IPS DF 19.7 (cell line): Measurements from ENCODE around the gene NRP1.

Experiments used
- DNase-seq: peaks from one replicate; pipeline ENCODE4 v3.0.0-alpha.2; 2013; ENCODE audit warnings: low read depth, low spot score

The NRP1 gene

DNA sequence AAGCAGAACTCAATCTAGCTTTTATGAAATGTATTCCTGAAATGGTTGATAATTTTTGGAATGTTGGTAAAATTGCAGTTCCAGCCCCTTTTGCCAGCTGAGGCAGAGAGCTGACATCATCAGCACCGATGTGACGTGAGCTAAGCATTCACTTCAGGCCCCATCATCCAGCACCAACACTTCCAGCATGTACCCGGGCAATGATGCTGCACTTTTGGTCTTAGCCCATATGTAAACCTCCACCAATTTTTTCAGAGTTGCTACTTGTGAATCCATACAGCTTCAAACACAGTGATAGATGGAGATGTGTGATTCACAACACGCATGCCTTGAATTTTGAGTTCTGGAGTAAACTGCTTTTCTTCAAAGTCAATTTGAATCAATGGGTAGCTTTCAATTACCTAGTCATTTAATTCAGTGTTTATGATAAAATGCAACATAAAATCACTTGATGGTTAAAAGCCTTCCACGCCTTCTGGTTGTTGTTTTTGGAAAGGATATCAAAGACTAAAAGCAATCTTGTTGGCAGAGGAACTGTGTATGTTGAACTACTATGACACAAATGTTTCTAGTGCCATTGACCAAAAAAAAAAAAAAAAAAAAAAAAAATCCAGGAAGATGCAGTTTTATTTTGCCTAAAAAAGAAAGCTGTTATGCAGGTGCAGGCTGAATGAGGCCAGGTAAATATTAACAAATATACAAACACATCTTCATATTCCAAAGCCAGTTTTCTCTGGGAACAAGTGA is 73.9 kb downstream of the NRP1 start:
- DNase-seq, result no peak

DNA sequence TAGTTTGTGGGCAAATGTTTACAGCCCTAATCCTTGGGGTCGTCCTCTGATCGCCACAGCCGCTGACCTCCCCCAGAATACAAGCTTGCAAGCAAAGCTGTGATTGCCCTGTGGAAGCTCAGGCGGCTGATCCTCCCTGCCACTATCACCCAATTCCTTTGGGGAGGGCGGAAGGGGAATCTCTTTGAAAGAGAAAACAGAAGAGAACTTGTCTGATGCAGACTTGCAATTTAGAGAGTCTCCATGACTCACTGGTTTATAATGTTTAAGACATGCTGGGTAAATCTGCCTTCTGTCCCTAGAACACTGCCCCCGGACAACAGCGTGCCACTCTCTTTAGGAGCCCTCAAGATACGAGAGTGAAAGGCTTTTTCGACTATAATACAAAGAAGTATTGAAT is 75.5 kb downstream of the NRP1 start:
- no peak for DNase-seq

DNA sequence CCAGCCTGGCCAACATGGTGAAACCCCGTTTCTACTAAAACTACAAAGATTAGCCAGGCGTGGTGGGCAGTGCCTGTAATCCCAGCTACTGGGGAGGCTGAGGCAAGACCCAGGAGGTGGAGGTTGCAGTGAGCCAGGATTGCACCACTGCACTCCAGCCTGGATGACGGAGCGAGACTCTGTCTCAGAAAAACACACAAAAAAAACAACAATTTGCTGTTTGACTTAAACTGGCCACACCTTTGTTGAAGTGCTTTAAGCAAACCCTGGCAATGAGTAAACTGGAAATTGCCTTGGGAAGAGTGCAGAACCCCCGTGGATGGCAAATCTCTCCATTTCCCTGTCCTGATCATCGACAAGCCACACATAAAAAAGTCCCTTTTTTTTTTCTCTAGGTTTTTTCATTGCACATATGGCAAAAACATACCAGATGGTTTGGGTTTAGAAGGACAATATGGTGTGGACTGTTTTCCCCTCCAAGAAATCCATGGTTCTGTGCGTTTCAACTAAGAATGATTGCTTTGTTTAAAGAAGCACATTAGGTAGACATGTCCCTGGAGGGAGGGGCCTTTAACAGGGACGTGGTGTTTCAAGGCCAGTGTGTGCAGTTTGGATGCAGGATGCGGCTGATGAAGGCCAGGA is 76.9 kb downstream of the NRP1 start:
- DNase-seq, result no peak

DNA sequence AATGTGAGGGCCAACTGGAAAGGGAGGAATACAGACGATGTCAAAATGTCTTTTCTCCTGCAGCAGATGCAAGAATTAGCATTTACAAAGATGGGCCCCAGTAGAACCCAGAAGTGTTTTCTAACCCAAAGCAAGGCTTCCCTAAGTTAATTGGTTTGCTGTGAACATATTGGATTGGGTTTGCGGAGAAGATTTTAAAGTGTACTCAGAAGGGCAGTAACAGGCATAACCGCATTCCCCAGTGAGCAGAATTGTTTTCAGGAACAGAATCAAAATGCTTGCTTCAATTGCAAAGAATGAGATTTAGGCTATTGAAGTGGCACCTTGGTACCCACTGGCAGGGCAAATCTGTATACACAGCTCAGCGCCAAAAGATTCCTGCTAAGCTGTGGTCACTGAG is 78.0 kb downstream of the NRP1 start:
- no peak for DNase-seq

DNA sequence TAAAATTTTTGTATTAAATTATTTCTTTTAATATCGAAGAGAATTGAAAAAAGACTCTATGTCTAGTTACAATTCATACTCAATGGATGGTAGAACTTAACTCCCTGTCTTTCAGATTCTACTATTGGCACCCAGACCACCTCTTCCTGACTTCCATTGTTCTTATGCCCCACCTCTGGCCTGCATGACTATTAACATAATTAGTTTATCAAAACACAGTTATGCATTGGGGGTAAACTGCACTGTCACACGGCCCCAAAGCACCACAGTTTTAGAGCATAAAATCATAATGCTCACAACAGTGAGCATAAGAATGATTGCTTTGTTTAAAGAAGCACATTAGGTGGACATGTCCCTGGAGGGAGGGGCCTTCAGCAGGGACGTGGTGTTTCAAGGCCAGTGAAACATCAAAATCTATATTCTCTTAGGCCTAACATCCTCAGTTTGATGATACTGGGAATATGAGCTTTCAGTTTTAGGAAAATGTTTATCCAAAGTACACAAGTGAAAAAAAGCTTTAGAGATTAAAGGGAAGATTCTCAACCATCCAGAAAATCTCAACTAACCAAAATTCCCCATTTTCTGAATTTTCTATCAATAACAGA is 79.8 kb downstream of the NRP1 start:
- DNase-seq, result no peak

DNA sequence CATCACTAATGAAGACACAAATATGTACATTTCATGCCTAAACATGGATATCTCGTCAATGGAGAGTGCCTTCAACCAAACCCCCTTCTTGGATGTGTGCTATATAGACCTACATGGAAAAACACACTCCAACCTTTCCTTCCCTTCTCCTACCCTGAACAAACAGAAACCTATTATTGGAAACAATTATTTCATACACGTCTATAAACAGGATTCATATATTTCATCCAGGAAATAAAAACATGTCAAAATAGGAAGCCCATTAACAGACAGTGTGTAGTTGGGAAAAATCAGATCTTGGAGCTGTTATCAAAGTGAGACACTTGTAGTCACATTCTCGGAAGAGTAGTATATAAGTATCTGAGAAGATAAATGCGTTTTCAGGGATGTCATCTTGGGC is 81.1 kb downstream of the NRP1 start:
- no peak for DNase-seq

DNA sequence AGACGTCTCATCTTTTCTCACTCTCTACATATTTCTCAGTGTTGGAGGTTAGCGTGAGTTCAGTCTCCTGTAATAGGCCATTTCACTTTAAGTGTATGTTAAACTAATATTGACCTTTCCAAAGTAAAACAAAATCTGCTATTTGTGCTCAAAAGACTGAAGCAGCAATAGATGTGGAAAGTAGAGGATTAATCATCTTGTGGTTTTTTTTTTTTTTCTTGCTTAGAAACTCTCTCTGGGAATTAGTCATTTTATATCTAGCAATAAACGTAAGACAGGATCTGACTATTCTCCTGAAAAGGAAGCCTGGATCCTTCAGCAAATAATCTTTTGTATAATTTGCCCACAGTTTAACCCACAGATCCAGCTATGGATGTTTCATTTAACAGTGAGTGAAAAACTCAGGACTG is 81.7 kb downstream of the NRP1 start:
- DNase-seq, result no peak

DNA sequence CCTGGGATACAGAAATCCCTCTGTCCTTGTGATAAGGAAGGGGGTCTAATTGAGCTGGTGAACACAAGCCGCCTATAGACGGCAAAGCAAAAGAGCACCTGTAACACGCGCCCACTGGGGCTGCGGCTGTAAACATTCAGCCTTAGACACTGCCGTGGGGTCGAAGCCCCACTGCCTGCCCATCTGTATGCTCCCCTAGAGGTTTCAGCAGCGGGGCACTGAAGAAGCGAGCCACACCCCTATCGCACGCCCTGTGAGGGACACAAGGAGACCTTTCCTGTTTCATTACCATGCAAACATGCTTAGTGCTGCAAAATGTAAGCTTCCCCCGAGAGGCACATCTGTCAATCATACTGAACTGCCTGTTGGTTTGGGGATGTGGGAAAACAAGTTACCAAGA is 82.1 kb downstream of the NRP1 start:
- no peak for DNase-seq

DNA sequence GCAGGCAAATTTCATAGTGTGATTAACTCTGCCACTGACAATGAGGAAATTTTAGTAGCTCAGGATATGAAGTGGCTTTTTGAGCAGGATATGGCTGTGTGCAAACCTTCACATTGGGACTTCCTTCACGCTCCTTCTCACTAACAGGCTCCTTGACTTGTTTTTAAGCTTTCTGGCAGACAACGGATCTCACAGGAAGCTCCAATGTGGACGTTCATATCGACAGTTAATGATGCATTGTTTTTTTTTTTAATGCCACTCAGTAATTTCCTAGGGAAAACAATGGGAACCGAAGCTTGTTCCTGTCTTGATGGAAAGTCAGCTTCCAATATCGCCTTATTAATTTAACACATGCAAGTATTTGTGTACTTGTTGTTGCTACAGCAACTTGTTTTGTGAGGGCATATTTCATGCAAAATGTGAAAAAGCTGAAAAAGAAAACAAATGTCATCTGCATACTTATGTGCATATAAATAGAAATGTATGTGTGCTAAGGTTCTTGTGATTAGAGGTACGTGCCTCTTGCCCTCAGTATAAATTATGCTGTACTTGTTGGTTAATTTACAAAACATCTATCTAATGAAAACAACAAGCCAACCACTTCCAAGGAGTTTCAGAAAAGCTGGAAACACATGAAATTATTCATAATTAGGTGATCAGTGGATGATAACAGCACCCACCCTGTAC is 84.7 kb downstream of the NRP1 start:
- no peak for DNase-seq

DNA sequence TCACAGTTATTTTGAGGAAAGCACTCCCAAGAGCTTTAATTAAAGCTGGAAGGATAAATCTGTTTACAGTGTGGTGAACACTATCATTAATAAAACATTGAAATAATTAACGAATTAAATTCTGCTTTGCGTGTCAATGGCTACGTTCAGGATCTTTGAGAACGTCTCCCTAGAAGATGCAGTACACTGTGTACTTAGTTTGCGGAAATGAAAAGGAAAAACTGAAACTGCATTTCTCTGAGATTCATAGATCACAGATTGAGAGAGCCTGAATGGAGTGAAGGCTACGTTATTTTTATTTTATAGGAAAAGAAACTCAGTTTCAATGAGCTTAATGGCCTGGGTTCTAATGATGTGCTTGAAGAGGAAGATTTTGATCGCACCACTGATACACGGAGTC is 85.3 kb downstream of the NRP1 start:
- DNase-seq, result no peak

DNA sequence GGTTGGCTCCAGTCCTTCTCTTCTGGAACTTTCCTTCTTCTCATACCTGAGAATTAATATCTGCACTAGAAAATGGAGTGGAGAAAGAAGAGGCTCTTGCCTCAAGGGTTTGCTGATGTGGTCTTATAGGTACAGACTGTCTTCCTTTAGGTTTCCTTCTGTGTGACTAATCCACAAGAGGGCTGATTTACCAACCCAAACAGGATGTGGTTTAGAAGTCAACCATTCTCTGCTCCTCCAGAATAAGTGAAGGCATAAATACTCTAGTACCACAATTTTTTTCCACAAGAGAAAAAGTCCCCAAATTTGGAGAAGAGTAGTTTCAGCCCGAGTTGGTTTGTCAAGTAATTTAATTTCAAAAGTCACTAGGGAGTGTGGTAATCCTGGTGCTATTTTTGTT is 85.8 kb downstream of the NRP1 start:
- no peak for DNase-seq

DNA sequence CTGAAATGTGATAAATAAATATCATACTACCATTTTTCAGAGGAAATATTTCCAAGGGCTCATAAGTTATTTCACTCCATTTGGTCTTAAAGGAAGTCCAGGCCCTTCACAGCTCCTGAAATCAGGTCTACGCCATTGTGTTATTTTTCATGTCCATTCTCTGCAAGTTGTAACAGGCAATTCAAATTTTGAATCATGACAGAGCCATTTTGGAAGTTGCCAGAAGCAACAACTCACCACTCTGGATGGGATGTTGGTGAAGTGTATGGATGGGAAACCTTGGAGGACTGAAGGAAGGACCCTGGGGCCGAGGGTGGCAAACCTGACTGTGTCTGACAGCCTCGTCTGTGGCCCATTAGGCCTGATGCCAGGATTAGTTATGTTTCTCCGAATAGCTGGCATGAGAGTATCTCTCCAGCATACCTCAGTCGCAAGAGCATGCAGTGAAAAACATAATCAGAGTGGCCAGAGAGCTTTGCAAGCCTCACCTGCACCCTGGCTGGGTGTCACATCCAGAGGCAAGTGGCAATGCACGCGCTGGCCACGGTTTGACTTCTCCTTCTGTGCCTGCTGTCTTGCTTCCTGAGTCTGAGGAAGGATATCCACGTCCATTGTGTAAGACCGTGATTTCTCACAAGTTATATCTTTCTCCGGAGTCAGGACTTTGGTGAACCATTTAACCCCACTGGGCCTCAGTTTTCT is 87.1 kb downstream of the NRP1 start:
- no peak for DNase-seq

DNA sequence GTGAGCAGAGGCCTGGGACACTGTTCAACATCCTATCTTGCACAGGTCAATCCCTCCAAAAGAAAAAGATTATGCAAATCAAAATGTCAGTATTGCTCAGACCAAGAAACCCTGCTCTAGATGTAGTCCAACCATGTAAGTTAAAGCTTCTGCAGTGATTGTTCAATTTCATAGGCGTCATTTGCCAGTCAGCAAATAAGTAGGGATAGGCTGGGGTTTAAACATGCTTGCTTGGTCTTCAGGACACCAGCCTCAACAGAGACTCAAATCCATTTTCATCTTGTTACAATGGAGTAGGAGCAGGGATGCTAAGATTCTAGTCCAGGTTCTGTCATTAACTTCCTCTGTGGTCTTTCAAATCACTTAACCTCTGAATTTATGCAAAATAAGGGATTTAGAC is 89.1 kb downstream of the NRP1 start:
- no peak for DNase-seq

DNA sequence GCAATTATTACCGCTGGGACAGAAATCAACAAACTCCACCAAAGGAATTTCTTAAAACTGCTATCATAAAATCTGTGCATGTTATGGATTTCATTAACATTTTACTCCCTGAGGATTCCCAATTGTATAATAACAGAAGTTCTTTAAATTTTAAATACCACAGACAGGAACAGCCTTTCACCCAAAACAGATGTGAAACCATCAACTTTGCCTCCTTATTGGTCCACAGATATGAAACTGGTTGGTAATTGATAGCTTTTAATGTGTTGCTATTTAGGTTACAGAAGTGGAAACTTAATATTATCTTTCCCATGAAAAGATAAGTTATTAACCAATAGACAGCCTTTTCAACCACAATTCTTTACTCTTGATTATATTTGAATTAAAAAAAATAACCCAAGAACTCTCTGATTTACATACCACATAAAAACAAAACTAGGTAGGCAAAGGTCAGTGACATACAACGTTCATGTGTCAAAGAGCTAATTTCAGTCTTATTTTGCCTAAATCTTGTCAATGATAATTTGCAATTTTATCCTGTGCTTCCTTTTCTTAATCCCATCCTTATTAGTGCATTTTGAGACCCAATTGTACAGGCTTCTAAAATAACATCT is 90.0 kb downstream of the NRP1 start:
- DNase-seq, result no peak

DNA sequence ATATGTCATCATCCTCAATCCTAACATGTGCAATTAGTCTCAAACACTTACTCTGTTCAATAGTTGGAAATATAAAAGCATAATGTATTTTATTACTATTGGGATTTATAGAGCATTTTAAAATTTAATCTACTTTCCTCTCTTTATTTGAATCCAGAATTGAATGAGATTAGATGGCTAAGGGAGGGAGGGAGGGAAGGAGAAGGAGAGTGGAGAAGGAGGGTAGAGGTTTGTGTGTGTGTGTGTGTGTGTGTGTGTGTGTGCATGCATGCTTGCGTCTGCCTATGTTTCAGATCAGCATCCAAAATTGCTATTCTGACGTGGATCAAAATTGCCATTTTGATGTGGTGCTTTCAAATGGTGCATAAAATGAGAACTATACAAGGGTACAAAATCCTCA is 90.8 kb downstream of the NRP1 start:
- DNase-seq, result no peak

DNA sequence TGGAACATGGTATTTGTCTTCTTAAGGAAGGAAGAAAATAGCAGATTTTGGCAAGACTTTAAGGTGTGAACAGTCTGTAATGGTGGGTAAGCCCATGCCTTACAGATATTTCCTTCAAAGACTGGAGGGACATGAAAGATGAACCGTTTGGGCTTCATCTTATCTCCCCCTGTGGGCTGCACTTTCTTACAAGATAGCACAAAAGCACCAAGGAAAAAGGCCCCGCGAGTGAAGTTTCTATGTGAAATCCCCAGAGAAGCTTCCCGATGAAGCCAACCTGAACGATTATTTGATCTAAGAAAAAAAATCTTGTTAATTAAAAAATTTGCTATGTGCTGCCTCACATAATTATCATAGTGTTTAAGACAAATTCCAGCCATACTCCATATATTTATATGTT is 91.5 kb downstream of the NRP1 start:
- no peak for DNase-seq

DNA sequence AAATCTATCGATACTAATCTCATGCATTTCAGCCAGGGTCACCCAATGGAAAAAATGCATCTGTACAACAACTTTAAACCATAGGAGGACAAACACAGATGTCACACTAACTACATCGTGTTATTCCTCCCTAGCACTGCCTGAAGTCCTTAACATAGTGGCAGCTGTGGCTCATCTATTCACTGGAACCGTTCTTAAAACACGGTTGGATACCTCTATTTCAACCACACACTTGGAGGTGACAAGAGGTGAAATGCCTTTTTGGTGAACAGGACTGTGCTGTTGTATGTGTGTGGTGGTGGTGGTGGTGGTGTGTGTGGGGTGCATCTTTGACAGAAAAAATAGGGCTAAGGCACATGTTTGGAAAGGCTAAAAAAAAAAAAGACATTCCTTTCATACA is 93.1 kb downstream of the NRP1 start:
- no peak for DNase-seq

DNA sequence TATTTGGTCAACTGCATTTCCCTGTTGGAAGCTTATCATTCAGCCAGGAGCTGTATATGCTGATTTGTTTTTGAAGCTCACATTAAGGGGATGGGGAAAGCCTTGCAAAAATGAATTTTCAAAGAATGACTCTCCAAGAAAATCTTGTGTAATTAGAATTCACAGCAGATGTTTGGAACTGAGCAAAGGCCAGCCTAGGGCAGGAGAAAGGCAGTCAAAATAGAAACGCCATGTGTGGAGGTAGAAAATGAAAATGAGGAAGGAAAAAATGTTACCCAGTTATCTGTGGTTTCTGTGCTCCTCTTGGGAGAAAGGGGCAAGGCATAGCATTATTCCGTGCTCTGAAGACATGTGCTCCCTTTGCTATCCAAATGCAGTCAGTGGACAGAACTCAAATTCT is 93.5 kb downstream of the NRP1 start:
- no peak for DNase-seq

DNA sequence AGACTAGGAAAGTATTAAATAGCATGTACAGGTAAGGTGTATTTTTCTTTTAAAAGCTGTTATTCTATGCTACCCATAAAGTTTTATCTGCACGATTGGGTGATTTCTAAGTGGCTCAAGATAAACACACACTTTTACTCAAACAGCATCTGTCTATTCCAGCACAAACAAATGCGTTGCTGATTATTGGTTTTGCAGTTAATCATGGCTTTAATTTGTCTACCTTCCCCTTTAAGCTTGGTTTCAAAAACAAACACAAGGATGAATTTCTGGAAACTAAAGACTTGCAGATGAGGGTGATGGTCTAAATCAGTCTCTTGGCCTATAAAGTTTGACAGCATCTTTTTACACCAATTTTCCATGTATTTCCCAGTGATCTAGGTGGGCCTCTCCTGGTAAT is 94.2 kb downstream of the NRP1 start:
- no peak for DNase-seq

DNA sequence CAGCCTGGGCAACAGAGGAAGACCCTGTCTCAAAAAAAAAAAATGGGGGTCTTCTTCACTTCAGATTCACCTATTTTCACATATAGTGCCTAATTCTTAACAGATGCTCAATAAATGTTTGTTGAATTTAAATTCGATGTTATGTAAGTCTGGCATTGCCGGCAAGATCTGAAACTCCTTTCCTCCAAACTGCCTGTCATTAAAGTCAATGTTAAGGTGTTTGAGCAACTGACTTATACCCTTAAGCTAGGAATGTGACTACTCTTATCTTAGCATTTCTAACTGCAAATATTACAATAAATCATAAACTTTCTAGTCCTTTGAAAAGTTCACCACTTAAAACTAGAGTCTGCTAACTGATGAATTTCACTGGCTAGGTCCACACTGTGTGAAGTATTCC is 95.2 kb downstream of the NRP1 start:
- DNase-seq, result no peak

DNA sequence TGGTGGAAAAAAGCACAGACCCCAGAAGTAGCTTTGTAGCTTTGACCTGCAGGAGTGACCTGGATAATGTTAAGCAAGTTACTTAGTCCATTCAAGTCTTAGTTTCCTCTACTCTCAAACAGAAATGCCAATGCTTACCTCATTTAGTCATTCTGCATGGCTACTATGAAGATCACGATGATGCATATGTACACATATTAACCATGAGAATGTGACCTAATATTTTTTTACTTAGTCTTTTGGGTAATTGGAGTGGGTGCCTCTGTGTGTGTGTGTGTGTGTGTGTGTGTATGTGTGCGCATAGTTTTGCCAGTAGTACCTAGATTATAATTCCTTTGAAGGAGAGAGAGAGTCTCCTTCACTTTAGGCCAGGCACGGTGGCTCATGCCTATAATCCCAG is 95.8 kb downstream of the NRP1 start:
- DNase-seq, result no peak
